Karpas-422 (cell line): ENCODE measurements around the gene MMP12. TPM values are rescaled to one million over a fixed set of nuclear protein-coding genes. Genes with fewer than 3 reads are reported as not detected.
"Not testable (repeated sequence)": the region's sequence is repeated elsewhere in the genome, so short reads cannot be mapped to it uniquely, and the experiment has no call there.

ENCODE experiments used
- DNase-seq: peaks from one replicate; pipeline ENCODE4 v3.0.0-alpha.2; 2015
- H2AFZ ChIP-seq: fragments of 200-600 bp; sonication (generic); 2 replicates; pipeline ENCODE4 v1.6.1; 2014; ENCODE audit warnings: antibody characterized with exemption, low read length, mixed read lengths
- H3K27ac ChIP-seq: fragments of 200-600 bp; sonication (generic); 2 replicates; pipeline ENCODE4 v1.5.1; 2014; ENCODE audit warnings: mild to moderate bottlenecking, low read length, moderate library complexity
- H3K27me3 ChIP-seq: fragments of 200-600 bp; sonication (generic); 2 replicates; pipeline ENCODE4 v1.6.1; 2014; ENCODE audit warnings: low read length, mixed read lengths
- H3K36me3 ChIP-seq: fragments of 200-600 bp; sonication (generic); 2 replicates; pipeline ENCODE4 v1.6.1; 2014; ENCODE audit warnings: low read length, mixed read lengths; ENCODE audit not compliant: insufficient read depth
- H3K4me1 ChIP-seq: fragments of 200-600 bp; sonication (generic); 2 replicates; pipeline ENCODE4 v1.6.1; 2014; ENCODE audit warnings: mild to moderate bottlenecking, low read length, mixed read lengths
- H3K4me2 ChIP-seq: fragments of 200-600 bp; sonication (generic); 2 replicates; pipeline ENCODE4 v1.6.1; 2014; ENCODE audit warnings: low read length, low read depth, mild to moderate bottlenecking; ENCODE audit not compliant: poor library complexity, severe bottlenecking
- H3K4me3 ChIP-seq: fragments of 200-600 bp; sonication (generic); 2 replicates; pipeline ENCODE4 v1.5.1; 2014; ENCODE audit warnings: mild to moderate bottlenecking, antibody characterized with exemption, low read length, mixed read lengths
- H3K79me2 ChIP-seq: fragments of 200-600 bp; sonication (generic); 2 replicates; pipeline ENCODE4 v1.6.1; 2014; ENCODE audit warnings: mild to moderate bottlenecking, low read length, mixed read lengths
- H3K9ac ChIP-seq: fragments of 200-600 bp; sonication (generic); 2 replicates; pipeline ENCODE4 v1.6.0; 2014; ENCODE audit warnings: low read length
- H3K9me2 ChIP-seq: fragments of 200-600 bp; sonication (generic), shearing (Covaris generic); replicated peaks from 2 replicates; pipeline ENCODE4 v1.6.0; 2014; ENCODE audit warnings: mild to moderate bottlenecking, low read length, moderate library complexity; ENCODE audit not compliant: insufficient read depth
- H3K9me3 ChIP-seq: fragments of 300-700, 200-600 bp; sonication (generic); 2 replicates; pipeline ENCODE4 v1.6.1; 2014; ENCODE audit warnings: low read length, mixed read lengths
- H4K20me1 ChIP-seq: fragments of 200-600 bp; sonication (generic); 2 replicates; pipeline ENCODE4 v1.6.1; 2014; ENCODE audit warnings: mild to moderate bottlenecking, antibody characterized with exemption, low read length, low read depth; ENCODE audit not compliant: insufficient read depth
- total RNA-seq: library from RNA; depleted of rRNA; stranded (reverse); fragments of >200 nt; shearing (Covaris generic); gene quantifications from 2 replicates; pipeline ENCODE4 v1.2.3, GENCODE V29; 2014; ENCODE audit warnings: low replicate concordance

MMP12 gene
- total RNA-seq, 1 experiment from 2014 or later: not detected

GRCh38 chr11:102869354-102869964 is 5.3 kb downstream of the MMP12 start:
- H3K27me3 ChIP-seq, H3K36me3 ChIP-seq, H4K20me1 ChIP-seq, H3K4me3 ChIP-seq, H3K9me2 ChIP-seq, H3K79me2 ChIP-seq, H3K4me2 ChIP-seq, DNase-seq, H3K9me3 ChIP-seq, H3K9ac ChIP-seq, H3K4me1 ChIP-seq, H2AFZ ChIP-seq, H3K27ac ChIP-seq: not testable (repeated sequence)

- no peak for DNase-seq
- H2AFZ ChIP-seq: no peak overlapping the region
- no peak overlapping the region for H3K9ac ChIP-seq
- H3K79me2 ChIP-seq: no peaks in the 10 kb centered on the region
- no peaks in the 10 kb centered on the region for H3K9me3 ChIP-seq
- H3K36me3 ChIP-seq: no peaks in the 10 kb centered on the region
- no peaks in the 10 kb centered on the region for H3K9me2 ChIP-seq
- no peak overlapping the region for H3K4me2 ChIP-seq
- H4K20me1 ChIP-seq: no peaks in the 10 kb centered on the region
- H3K4me3 ChIP-seq: no peak overlapping the region
- no peaks in the 10 kb centered on the region for H3K4me1 ChIP-seq
- no peak overlapping the region for H3K27ac ChIP-seq
- no peaks in the 10 kb centered on the region for H3K27me3 ChIP-seq
Observed at GRCh38 chr11:102868339-102868738, 6.4 kb downstream of the MMP12 start.

DNA sequence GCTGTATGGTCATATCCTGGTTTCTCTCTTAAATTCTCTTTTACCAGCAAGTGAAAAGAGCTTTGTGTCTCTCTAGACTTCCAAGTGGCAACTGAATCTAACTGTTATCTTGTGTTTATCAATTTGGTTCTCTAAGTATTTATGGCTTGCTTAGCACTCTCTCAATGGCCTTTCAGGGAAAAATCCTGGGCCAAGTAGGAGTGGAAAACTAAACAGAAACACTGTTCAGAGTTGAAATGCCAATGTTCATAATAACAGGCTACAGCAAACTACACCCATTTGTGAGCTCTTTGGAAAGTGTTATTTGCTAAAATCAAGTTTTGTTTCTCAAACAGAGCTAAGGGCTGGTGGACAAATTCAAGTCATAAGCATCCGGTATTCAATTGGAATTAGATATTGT is 10.1 kb downstream of the MMP12 start:
- no peaks in the 10 kb centered on the region for H3K9me3 ChIP-seq
- no peaks in the 10 kb centered on the region for H4K20me1 ChIP-seq
- no peaks in the 10 kb centered on the region for H3K4me1 ChIP-seq
- H3K36me3 ChIP-seq: no peaks in the 10 kb centered on the region
- no peaks in the 10 kb centered on the region for H3K9me2 ChIP-seq
- H3K27me3 ChIP-seq: no peaks in the 10 kb centered on the region
- H3K4me2 ChIP-seq: no peak overlapping the region
- H3K79me2 ChIP-seq: no peaks in the 10 kb centered on the region
- no peak overlapping the region for H3K9ac ChIP-seq
- H3K4me3 ChIP-seq: no peak overlapping the region
- H3K27ac ChIP-seq: no peak overlapping the region
- DNase-seq: no peak
- no peak overlapping the region for H2AFZ ChIP-seq

GRCh38 chr11:102853956-102854355 is 20.8 kb downstream of the MMP12 start:
- Histone ChIP-seq H2AFZ (no peak overlapping the region), H3K36me3 (no peaks in the 10 kb centered on the region), H4K20me1 (no peaks in the 10 kb centered on the region)

GRCh38 chr11:102853055-102853454 is 21.7 kb downstream of the MMP12 start:
- Histone ChIP-seq H3K9me3 (no peaks in the 10 kb centered on the region), H3K4me3 (no peak overlapping the region), H3K36me3 (no peaks in the 10 kb centered on the region), H3K79me2 (no peaks in the 10 kb centered on the region), H3K9ac (no peak overlapping the region), H2AFZ (no peak overlapping the region), H4K20me1 (no peaks in the 10 kb centered on the region), H3K27ac (no peak overlapping the region), H3K27me3 (no peaks in the 10 kb centered on the region), H3K4me2 (no peak overlapping the region), H3K9me2 (no peaks in the 10 kb centered on the region), H3K4me1 (no peaks in the 10 kb centered on the region)
- no peak for DNase-seq

More at GRCh38 chr11:102853956-102854355, 20.8 kb downstream of the MMP12 start:
- Histone ChIP-seq H3K27ac (no peak overlapping the region), H3K4me2 (no peak overlapping the region), H3K79me2 (no peaks in the 10 kb centered on the region), H3K27me3 (no peaks in the 10 kb centered on the region), H3K9ac (no peak overlapping the region), H3K4me1 (no peaks in the 10 kb centered on the region), H3K9me3 (no peaks in the 10 kb centered on the region), H3K9me2 (no peaks in the 10 kb centered on the region), H3K4me3 (no peak overlapping the region)
- DNase-seq: no peak

- H3K4me2 ChIP-seq: no peak overlapping the region
- no peaks in the 10 kb centered on the region for H3K36me3 ChIP-seq
Observed at GRCh38 chr11:102850973-102851745, 23.6 kb downstream of the MMP12 start.

DNA sequence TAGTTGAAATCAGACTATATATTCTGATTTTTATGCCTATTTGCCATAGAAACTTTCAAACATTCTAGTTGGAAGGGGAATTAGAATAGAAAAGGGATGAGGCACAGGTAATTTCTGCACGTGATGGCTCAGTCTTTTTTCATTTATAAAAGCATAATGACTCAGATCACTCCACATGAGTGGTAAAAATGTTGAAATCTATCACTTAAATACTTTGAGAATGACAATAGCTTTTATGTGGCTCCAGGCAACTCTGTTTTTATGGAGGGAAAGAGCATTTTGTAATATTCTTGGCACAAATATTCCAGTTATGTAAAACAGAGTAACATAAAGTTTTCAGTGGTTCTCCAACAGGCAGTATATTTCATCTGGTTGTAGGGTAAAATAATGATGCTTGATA is 25.5 kb downstream of the MMP12 start:
- H4K20me1 ChIP-seq: no peaks in the 10 kb centered on the region
- no peak overlapping the region for H2AFZ ChIP-seq
- H3K4me2 ChIP-seq: no peak overlapping the region
- H3K4me3 ChIP-seq: no peak overlapping the region
- no peaks in the 10 kb centered on the region for H3K27me3 ChIP-seq
- no peaks in the 10 kb centered on the region for H3K79me2 ChIP-seq
- no peaks in the 10 kb centered on the region for H3K36me3 ChIP-seq
- no peak overlapping the region for H3K27ac ChIP-seq
- no peak overlapping the region for H3K9ac ChIP-seq
- H3K4me1 ChIP-seq: peaks cover 2% of the 10 kb centered on the region
- DNase-seq: no peak
- H3K9me3 ChIP-seq: no peaks in the 10 kb centered on the region
- H3K9me2 ChIP-seq: no peaks in the 10 kb centered on the region

More at GRCh38 chr11:102850973-102851745, 23.6 kb downstream of the MMP12 start:
- no peaks in the 10 kb centered on the region for H3K4me1 ChIP-seq
- H3K9me2 ChIP-seq: no peaks in the 10 kb centered on the region
- no peaks in the 10 kb centered on the region for H3K9me3 ChIP-seq
- H3K79me2 ChIP-seq: no peaks in the 10 kb centered on the region
- H3K9ac ChIP-seq: no peak overlapping the region
- DNase-seq: no peak
- no peak overlapping the region for H3K27ac ChIP-seq
- H2AFZ ChIP-seq: no peak overlapping the region
- no peaks in the 10 kb centered on the region for H3K27me3 ChIP-seq
- H4K20me1 ChIP-seq: no peaks in the 10 kb centered on the region
- H3K4me3 ChIP-seq: no peak overlapping the region

GRCh38 chr11:102846292-102846691 is 28.5 kb downstream of the MMP12 start:
- H3K36me3 ChIP-seq: no peaks in the 10 kb centered on the region
- no peaks in the 10 kb centered on the region for H4K20me1 ChIP-seq

More at GRCh38 chr11:102846292-102846691, 28.5 kb downstream of the MMP12 start:
- Histone ChIP-seq H2AFZ (no peak overlapping the region), H3K9me3 (no peaks in the 10 kb centered on the region), H3K9me2 (no peaks in the 10 kb centered on the region), H3K79me2 (no peaks in the 10 kb centered on the region), H3K4me3 (no peak overlapping the region), H3K4me2 (no peak overlapping the region), H3K27ac (no peak overlapping the region), H3K4me1 (peaks cover 7% of the 10 kb centered on the region), H3K9ac (no peak overlapping the region), H3K27me3 (no peaks in the 10 kb centered on the region)
- no peak for DNase-seq
